Hepatocyte (in vitro differentiated cells): Measurements from ENCODE around the gene EIF2D. TPM values are rescaled to one million over a fixed set of nuclear protein-coding genes. Genes with fewer than 3 reads are reported as not detected.

Experiments
- DNase-seq: peaks from one replicate; pipeline ENCODE4 v3.0.0-alpha.2; 2016; ENCODE audit warnings: low spot score
- H2AFZ ChIP-seq: fragments of 200-600 bp; sonication (generic); 2 replicates; pipeline ENCODE4 v1.6.0; 2016; ENCODE audit warnings: antibody characterized with exemption, mild to moderate bottlenecking
- H3K27ac ChIP-seq: fragments of 200-600 bp; sonication (generic); 2 replicates; pipeline ENCODE4 v1.5.1; 2016; ENCODE audit warnings: mild to moderate bottlenecking
- H3K27me3 ChIP-seq: fragments of 200-600 bp; sonication (generic); 2 replicates; pipeline ENCODE4 v1.6.1; 2016
- H3K36me3 ChIP-seq: fragments of 200-600 bp; sonication (generic); replicated peaks from 2 replicates; pipeline ENCODE4 v1.5.1; 2016; ENCODE audit warnings: low read depth; ENCODE audit not compliant: insufficient read depth
- H3K4me1 ChIP-seq: fragments of 200-600 bp; sonication (generic); 2 replicates; pipeline ENCODE4 v1.5.1; 2016; ENCODE audit warnings: mild to moderate bottlenecking, moderate library complexity; ENCODE audit not compliant: insufficient read depth
- H3K4me2 ChIP-seq: fragments of 200-600 bp; sonication (generic); 2 replicates; pipeline ENCODE4 v1.6.0; 2016
- H3K4me3 ChIP-seq: fragments of 200-600 bp; sonication (generic); 2 replicates; pipeline ENCODE4 v1.5.1; 2016; ENCODE audit warnings: mild to moderate bottlenecking
- H3K79me2 ChIP-seq: fragments of 200-600 bp; sonication (generic); 2 replicates; pipeline ENCODE4 v1.6.0; 2017; ENCODE audit warnings: mild to moderate bottlenecking
- H3K9me2 ChIP-seq: fragments of 200-600 bp; sonication (generic); replicated peaks from 2 replicates; pipeline ENCODE4 v1.6.0; 2017; ENCODE audit warnings: mild to moderate bottlenecking; ENCODE audit not compliant: insufficient read depth
- H3K9me3 ChIP-seq: fragments of 200-600 bp; sonication (generic); 2 replicates; pipeline ENCODE4 v1.5.1; 2016; ENCODE audit warnings: low read depth, mild to moderate bottlenecking
- H4K20me1 ChIP-seq: fragments of 200-600 bp; sonication (generic); 2 replicates; pipeline ENCODE4 v1.6.0; 2016; ENCODE audit warnings: mild to moderate bottlenecking; ENCODE audit not compliant: insufficient read depth, poor library complexity, severe bottlenecking
- CTCF ChIP-seq: fragments of 200-600 bp; sonication (generic); IDR thresholded peaks from 2 replicates; pipeline ENCODE4 v1.5.1; 2016; ENCODE audit warnings: antibody characterized with exemption, mild to moderate bottlenecking; ENCODE audit not compliant: poor library complexity
- EZH2 ChIP-seq: fragments of 200-600 bp; sonication (generic); IDR thresholded peaks from 2 replicates; pipeline ENCODE4 v1.6.1; 2016; ENCODE audit warnings: antibody characterized with exemption, mild to moderate bottlenecking, borderline replicate concordance
- EZH2phosphoT487 ChIP-seq: fragments of 200-600 bp; sonication (generic); IDR thresholded peaks from one replicate; pipeline ENCODE4 v1.6.1; 2018; ENCODE audit warnings: antibody characterized with exemption, mild to moderate bottlenecking, low read depth, moderate library complexity; ENCODE audit not compliant: unreplicated experiment, severe bottlenecking
- whole genome bisulfite sequencing: methylation state at CpG from one replicate; pipeline ENCODE4 v1.1.6; 2016; ENCODE audit warnings: low lambda C conversion rate; ENCODE audit errors: missing lambda C conversion rate; 5-methylcytosine and 5-hydroxymethylcytosine counted together
- polyA plus RNA-seq: library from polyadenylated mRNA; unstranded; fragments of >200 nt; fragmentation: Nextera tagmentation; extraction: Ambion mirVana; gene quantifications from 2 replicates; pipeline ENCODE4 v1.2.1, GENCODE V29; 2016
- total RNA-seq: library from RNA; depleted of rRNA; stranded (reverse); fragments of >200 nt; gene quantifications from 2 replicates; pipeline ENCODE4 v1.2.3, GENCODE V29; 2014

Gene EIF2D
- total and polyA plus RNA-seq, 2 experiments from 2014 or later, result 27.7 to 40.4 TPM

GRCh38 chr1:206658981-206659273 lies 46.7 kb upstream of the EIF2D start:
- Histone ChIP-seq H3K4me3 (no peak overlapping the region), H3K36me3 (no peaks in the 10 kb centered on the region), H3K79me2 (no peaks in the 10 kb centered on the region), H3K27ac (no peak overlapping the region), H2AFZ (no peak overlapping the region), H3K4me2 (no peak overlapping the region), H3K9me2 (no peaks in the 10 kb centered on the region), H3K27me3 (peaks cover 20% of the 10 kb centered on the region), H4K20me1 (no peaks in the 10 kb centered on the region), H3K9me3 (no peaks in the 10 kb centered on the region), H3K4me1 (peaks cover 2% of the 10 kb centered on the region)
- DNase-seq, result no peak
- TF ChIP-seq EZH2 (no peak), CTCF (no peak), EZH2phosphoT487 (no peak)
- WGBS, result 68% methylated on average over 3 of the region's 7 CpGs

GRCh38 chr1:206658264-206658980 lies 46.2 kb upstream of the EIF2D start:
- WGBS, result 21% methylated on average over 22 of the region's 22 CpGs
- Histone ChIP-seq H4K20me1 (no peaks in the 10 kb centered on the region), H3K4me1 (no peaks in the 10 kb centered on the region), H3K4me2 (peak overlapping the region; percentile 12), H3K27ac (no peak overlapping the region), H3K9me2 (no peaks in the 10 kb centered on the region), H3K9me3 (no peaks in the 10 kb centered on the region), H3K4me3 (no peak overlapping the region), H3K27me3 (peaks cover 15% of the 10 kb centered on the region), H3K36me3 (no peaks in the 10 kb centered on the region), H3K79me2 (no peaks in the 10 kb centered on the region), H2AFZ (no peak overlapping the region)
- DNase-seq, result peak; percentile 48
- TF ChIP-seq EZH2 (no peak), EZH2phosphoT487 (no peak), CTCF (peak; percentile 64)

- DNase-seq, result no peak
- no peak overlapping the region for H3K4me2 ChIP-seq
- 72% methylated on average over 6 of the region's 6 CpGs for WGBS
- no peak for TF ChIP-seq EZH2
- no peak for TF ChIP-seq CTCF
- no peaks in the 10 kb centered on the region for H3K9me3 ChIP-seq
- no peak overlapping the region for H3K4me3 ChIP-seq
- H3K4me1 ChIP-seq, result no peaks in the 10 kb centered on the region
- H3K79me2 ChIP-seq, result no peaks in the 10 kb centered on the region
- no peaks in the 10 kb centered on the region for H3K36me3 ChIP-seq
- H3K27ac ChIP-seq, result no peak overlapping the region
- H3K27me3 ChIP-seq, result peaks cover 9% of the 10 kb centered on the region
- H4K20me1 ChIP-seq, result no peaks in the 10 kb centered on the region
- no peak overlapping the region for H2AFZ ChIP-seq
- H3K9me2 ChIP-seq, result no peaks in the 10 kb centered on the region
Measured at GRCh38 chr1:206657751-206658150, 45.5 kb upstream of the EIF2D start.
